Measurements from ENCODE around the gene SFT2D3. TPM values are rescaled to one million over a fixed set of nuclear protein-coding genes. Genes with fewer than 3 reads are reported as not detected.

SFT2D3 gene
- total RNA-seq, 1 experiment from 2014 or later, result 4.1 TPM

- no peaks in the 10 kb centered on the region for H3K9me3 Mint-ChIP-seq (ENCODE audit: unreplicated experiment)
- no TSS peak for BruUV-seq (replicated peaks)
- ChIA-PET CTCF (no interaction called here), POLR2A (interaction anchor here (0.6 kb wide), 1 partner anchor 158 kb away, joined by 3 read pairs; no protein-coding TSS in a partner anchor)
- no peaks in the 10 kb centered on the region for H3K27me3 Mint-ChIP-seq (ENCODE audit: insufficient read depth, unreplicated experiment)
- no peak overlapping the region for H3K4me3 Mint-ChIP-seq (ENCODE audit: unreplicated experiment)
- no peaks in the 10 kb centered on the region for H3K4me1 Mint-ChIP-seq (ENCODE audit: insufficient read depth, unreplicated experiment)
- no peak for DNase-seq (ENCODE audit: unreplicated experiment)
- intact Hi-C loops (cut with micrococcal nuclease), result no loop called here
- H3K36me3 Mint-ChIP-seq (ENCODE audit: insufficient read depth, unreplicated experiment), result no peaks in the 10 kb centered on the region
- no peak for TF ChIP-seq CTCF (IDR thresholded peaks at IDR 0.05; ENCODE audit: unreplicated experiment)
- no peak overlapping the region for H3K27ac Mint-ChIP-seq (ENCODE audit: low read depth, unreplicated experiment)
These were observed 41.6 kb upstream of the SFT2D3 start for GRCh38 chr2:127659408-127660290.

GRCh38 chr2:127660291-127660578, 41.1 kb upstream of the SFT2D3 start:
- H3K27me3 Mint-ChIP-seq (ENCODE audit: insufficient read depth, unreplicated experiment), result peaks cover 5% of the 10 kb centered on the region
- BruUV-seq (replicated peaks), result no TSS peak

GRCh38 chr2:127661072-127661649, 40.1 kb upstream of the SFT2D3 start:
- no peak for DNase-seq (ENCODE audit: unreplicated experiment)
- Mint-ChIP-seq H3K4me3 (ENCODE audit: unreplicated experiment) (no peak overlapping the region), H3K9me3 (ENCODE audit: unreplicated experiment) (no peaks in the 10 kb centered on the region), H3K27me3 (ENCODE audit: insufficient read depth, unreplicated experiment) (peaks cover 15% of the 10 kb centered on the region), H3K4me1 (ENCODE audit: insufficient read depth, unreplicated experiment) (no peaks in the 10 kb centered on the region), H3K27ac (ENCODE audit: low read depth, unreplicated experiment) (no peak overlapping the region), H3K36me3 (ENCODE audit: insufficient read depth, unreplicated experiment) (no peaks in the 10 kb centered on the region)
- POLR2A ChIA-PET, result no interaction called here
- no peak for TF ChIP-seq CTCF (IDR thresholded peaks at IDR 0.05; ENCODE audit: unreplicated experiment)
- intact Hi-C loops (cut with micrococcal nuclease), result no loop called here
- no TSS peak for BruUV-seq (replicated peaks)
- CTCF ChIA-PET, result interaction anchor here (1.8 kb wide), 1 partner anchor 11 kb away, joined by 4 read pairs; no protein-coding TSS in a partner anchor

More at GRCh38 chr2:127660291-127660578, 41.1 kb upstream of the SFT2D3 start:
- Mint-ChIP-seq H3K36me3 (ENCODE audit: insufficient read depth, unreplicated experiment) (no peaks in the 10 kb centered on the region), H3K4me3 (ENCODE audit: unreplicated experiment) (no peak overlapping the region), H3K27ac (ENCODE audit: low read depth, unreplicated experiment) (no peak overlapping the region), H3K4me1 (ENCODE audit: insufficient read depth, unreplicated experiment) (no peaks in the 10 kb centered on the region), H3K9me3 (ENCODE audit: unreplicated experiment) (no peaks in the 10 kb centered on the region)
- no peak for DNase-seq (ENCODE audit: unreplicated experiment)
- CTCF ChIA-PET, result no interaction called here
- POLR2A ChIA-PET, result interaction anchor here (0.6 kb wide), 1 partner anchor 158 kb away, joined by 3 read pairs; no protein-coding TSS in a partner anchor
- intact Hi-C loops (cut with micrococcal nuclease), result no loop called here
- no peak for TF ChIP-seq CTCF (IDR thresholded peaks at IDR 0.05; ENCODE audit: unreplicated experiment)

GRCh38 chr2:127661949-127662510, 39.3 kb upstream of the SFT2D3 start:
- Mint-ChIP-seq H3K27ac (ENCODE audit: low read depth, unreplicated experiment) (no peak overlapping the region), H3K9me3 (ENCODE audit: unreplicated experiment) (no peaks in the 10 kb centered on the region), H3K27me3 (ENCODE audit: insufficient read depth, unreplicated experiment) (peaks cover 23% of the 10 kb centered on the region), H3K36me3 (ENCODE audit: insufficient read depth, unreplicated experiment) (no peaks in the 10 kb centered on the region), H3K4me1 (ENCODE audit: insufficient read depth, unreplicated experiment) (no peaks in the 10 kb centered on the region), H3K4me3 (ENCODE audit: unreplicated experiment) (no peak overlapping the region)
- no TSS peak for BruUV-seq (replicated peaks)
- DNase-seq (ENCODE audit: unreplicated experiment), result no peak
- intact Hi-C loops (cut with micrococcal nuclease), result no loop called here
- POLR2A ChIA-PET, result no interaction called here
- CTCF ChIA-PET, result interaction anchor here (1.8 kb wide), 1 partner anchor 12 kb away, joined by 4 read pairs; no protein-coding TSS in a partner anchor
- no peak for TF ChIP-seq CTCF (IDR thresholded peaks at IDR 0.05; ENCODE audit: unreplicated experiment)
